GM12878 (cell line): ENCODE data around the gene SELENOO. TPM values are rescaled to one million over a fixed set of nuclear protein-coding genes. Genes with fewer than 3 reads are reported as not detected.
A peak's percentile ranks its signal among the peaks of the same experiment; 100 is the strongest.

Experiments used
- ATAC-seq: fragments of 200-7000 bp; cut with Tn5 transposase; 3 replicates; pipeline ENCODE4 v1.9.1; 2020; ENCODE audit warnings: mild to moderate bottlenecking, moderate library complexity
- BruUV-seq: library from RNA; stranded (reverse); fragments of 400-500 nt; replicated peaks from 2 replicates; lab custom pipeline; 2021; lab: Mats Ljungman, UMichigan
- CTCF ChIA-PET: fragments of 300-600 bp; sonication (Branson Sonifier 250); formaldehyde crosslinking; extraction: SDS; loops from one replicate; lab custom pipeline; 2021; ENCODE audit warnings: inconsistent platforms; lab: Yijun Ruan, JAX
- POLR2A ChIA-PET: fragments of 350-600 bp; formaldehyde crosslinking; extraction: SDS; loops from one replicate; lab custom pipeline; 2021; ENCODE audit warnings: inconsistent platforms; lab: Charles Lee
- RAD21 ChIA-PET: fragments of 300-600 bp; sonication (Branson Sonifier 250); formaldehyde crosslinking; loops from one replicate; lab custom pipeline; 2023; ENCODE audit warnings: antibody characterized with exemption; ENCODE audit not compliant: unreplicated experiment; lab: Charles Lee
- SMC1A ChIA-PET: fragments of 300-600 bp; sonication (Branson Sonifier 250); formaldehyde crosslinking; loops from one replicate; lab custom pipeline; 2023; ENCODE audit not compliant: unreplicated experiment, uncharacterized antibody; lab: Charles Lee
- DNase-seq: peaks from one replicate; pipeline ENCODE4 v3.0.0-alpha.2; 2011; ENCODE audit warnings: low read depth, low spot score
- FAIRE-seq: peaks from 3 replicates; lab custom pipeline; 2011; peaks lifted over from hg19 to GRCh38; lab: Jason Lieb, UNC
- H2AFZ ChIP-seq: 2 replicates; pipeline ENCODE4 v1.6.0; 2011; ENCODE audit warnings: low read depth, low read length, control low read depth; ENCODE audit not compliant: control insufficient read depth
- H3K27ac ChIP-seq: 2 replicates; pipeline ENCODE4 v1.5.1; 2011; ENCODE audit warnings: control low read depth; ENCODE audit not compliant: control insufficient read depth, insufficient read depth
- H3K27me3 ChIP-seq, 2 experiments: replicated peaks in 1 of 2; 2 replicates each; pipeline versions ENCODE4 v1.6.0 to v1.6.1; 2011; ENCODE audit warnings: low read length in 1 of 2; ENCODE audit not compliant: control insufficient read depth in 2 of 2, insufficient read depth in 2 of 2
- H3K36me3 ChIP-seq, 2 experiments: 2 replicates each; pipeline ENCODE4 v1.5.1; 2011; ENCODE audit warnings: low read length in 1 of 2; ENCODE audit not compliant: control insufficient read depth in 2 of 2, insufficient read depth in 2 of 2
- H3K4me1 ChIP-seq: 2 replicates; pipeline ENCODE4 v1.6.1; 2011; ENCODE audit warnings: mild to moderate bottlenecking, low read length, moderate library complexity, mixed read lengths; ENCODE audit not compliant: control insufficient read depth, insufficient read depth
- H3K4me2 ChIP-seq: 2 replicates; pipeline ENCODE4 v1.6.0; 2011; ENCODE audit warnings: control low read depth; ENCODE audit not compliant: control insufficient read depth, insufficient read depth
- H3K4me3 ChIP-seq: fragments of 200-600 bp; sonication (generic); 2 replicates; pipeline ENCODE4 v1.5.1; 2016
- H3K79me2 ChIP-seq: 2 replicates; pipeline ENCODE4 v1.6.0; 2011; ENCODE audit warnings: low read length; ENCODE audit not compliant: control insufficient read depth, insufficient read depth
- H3K9ac ChIP-seq: 2 replicates; pipeline ENCODE4 v1.8.0; 2011; ENCODE audit warnings: low read length, control low read depth, mixed read lengths; ENCODE audit not compliant: control insufficient read depth, insufficient read depth
- H3K9me3 ChIP-seq: replicated peaks from 3 replicates; pipeline ENCODE4 v1.5.1; 2011; ENCODE audit warnings: mild to moderate bottlenecking, low read length; ENCODE audit not compliant: control insufficient read depth, insufficient read depth
- H4K20me1 ChIP-seq: 2 replicates; pipeline ENCODE4 v1.6.0; 2011; ENCODE audit not compliant: control insufficient read depth, insufficient read depth
- BACH1 ChIP-seq: fragments of 450-650 bp; IDR thresholded peaks from 2 replicates; pipeline ENCODE4 v1.6.1; 2017; ENCODE audit warnings: mild to moderate bottlenecking, borderline replicate concordance
- CREM ChIP-seq: IDR thresholded peaks from 2 replicates; pipeline ENCODE4 v1.6.1; 2014; ENCODE audit warnings: antibody characterized with exemption, low read depth
- EGR1 ChIP-seq, 2 experiments: IDR thresholded peaks; 1 replicate in 1 of 2; 2 replicates in 1 of 2; pipeline ENCODE4 v1.6.1; 2011 to 2012; ENCODE audit warnings: low read depth in 2 of 2, low read length in 2 of 2, borderline replicate concordance in 1 of 2, mild to moderate bottlenecking in 1 of 2, moderate library complexity in 1 of 2
- GATAD2B ChIP-seq: fragments of 450-650 bp; conservative IDR thresholded peaks from 2 replicates; pipeline ENCODE4 v1.6.1; 2017; ENCODE audit warnings: low read depth, mild to moderate bottlenecking, moderate library complexity
- HCFC1 ChIP-seq: fragments of 150-350 bp; IDR thresholded peaks from 2 replicates; pipeline ENCODE4 v1.6.1; 2014; ENCODE audit warnings: low read length
- HDAC2 ChIP-seq: fragments of 200-600 bp; sonication (generic); IDR thresholded peaks from 2 replicates; pipeline ENCODE4 v1.6.1; 2017
- NBN ChIP-seq: fragments of 450-650 bp; IDR thresholded peaks from 2 replicates; pipeline ENCODE4 v1.6.1; 2016
- NR2F1 ChIP-seq: fragments of 450-650 bp; conservative IDR thresholded peaks from 2 replicates; pipeline ENCODE4 v1.6.1; 2017; ENCODE audit warnings: mild to moderate bottlenecking
- RCOR1 ChIP-seq: conservative IDR thresholded peaks from 2 replicates; pipeline ENCODE4 v1.6.1; 2012; ENCODE audit warnings: low read depth, low read length, improper control_type of control experiment
- SIX5 ChIP-seq: IDR thresholded peaks from 2 replicates; pipeline ENCODE4 v1.6.1; 2011; ENCODE audit warnings: mild to moderate bottlenecking, low read depth, low read length, moderate library complexity; ENCODE audit not compliant: severe bottlenecking
- SREBF1 ChIP-seq: IDR thresholded peaks from 2 replicates; pipeline ENCODE4 v1.6.1; 2012; ENCODE audit warnings: mild to moderate bottlenecking, low read length
- YY1 ChIP-seq: IDR thresholded peaks from 2 replicates; pipeline ENCODE4 v1.6.1; 2011; ENCODE audit warnings: low read depth, mild to moderate bottlenecking, low read length
- ZBED1 ChIP-seq: IDR thresholded peaks from 2 replicates; pipeline ENCODE4 v1.6.1; 2016; ENCODE audit warnings: borderline replicate concordance
- ZZZ3 ChIP-seq: IDR thresholded peaks from 2 replicates; pipeline ENCODE4 v1.6.1; 2011; ENCODE audit warnings: low read depth; ENCODE audit not compliant: control insufficient read depth, insufficient read length
- WGBS: methylation state at CpG from one replicate; pipeline ENCODE4 v1.1.6; 2016; ENCODE audit warnings: low lambda C conversion rate; ENCODE audit not compliant: insufficient replicate concordance, insufficient coverage; ENCODE audit errors: missing lambda C conversion rate; 5-methylcytosine and 5-hydroxymethylcytosine counted together
- in situ Hi-C: fragments of 300-500 bp; cut with MboI; formaldehyde crosslinking; loops from 9 replicates; pipeline ENCODE4 v1.14.3; 2018; ENCODE audit warnings: mixed read lengths
- intact Hi-C: fragments of 100-400 bp; cut with micrococcal nuclease; formaldehyde crosslinking; loops from one replicate; pipeline ENCODE4 v1.14.2; 2022; ENCODE audit not compliant: unreplicated experiment
- polyA plus RNA-seq, 11 experiments: library from polyadenylated mRNA; depleted of rRNA in 4 of 11; unstranded in 6 of 11; stranded (reverse) in 5 of 11; fragments of >200 nt; fragmentation: Nextera tagmentation in 4 of 11; fragmentation: Illumina TruSeq in 1 of 11; extraction: Ambion mirVana in 4 of 11; extraction: Trizol in 1 of 11; gene quantifications; 1 replicate in 1 of 11; 2 replicates in 10 of 11; pipeline versions ENCODE4 v1.2.1 to v1.2.3, GENCODE V29; 2011 to 2016; ENCODE audit warnings: inconsistent platforms in 2 of 11, missing spikeins in 2 of 11, low read depth in 1 of 11
- total RNA-seq, 4 experiments: library from RNA; depleted of rRNA in 3 of 4; stranded (reverse); fragments of >200 nt in 3 of 4; fragmentation: Illumina TruSeq in 1 of 4; extraction: Trizol in 1 of 4; gene quantifications; 2 replicates each; pipeline versions ENCODE4 v1.2.1 to v1.2.3, GENCODE V29; 2013 to 2021
- TF ChIP-seq, protein P1 (sequence below): fragments of 450-650 bp; conservative IDR thresholded peaks from 2 replicates; pipeline ENCODE4 v1.6.1; 2017; ENCODE audit warnings: mild to moderate bottlenecking, moderate library complexity

The SELENOO gene
- total and polyA plus RNA-seq, 10 of the 15 experiments (the other 5 are each of a cell fraction or from before 2014, with no cell fraction given) = 0.42 to 23.3 (median 3.3) TPM

DNA sequence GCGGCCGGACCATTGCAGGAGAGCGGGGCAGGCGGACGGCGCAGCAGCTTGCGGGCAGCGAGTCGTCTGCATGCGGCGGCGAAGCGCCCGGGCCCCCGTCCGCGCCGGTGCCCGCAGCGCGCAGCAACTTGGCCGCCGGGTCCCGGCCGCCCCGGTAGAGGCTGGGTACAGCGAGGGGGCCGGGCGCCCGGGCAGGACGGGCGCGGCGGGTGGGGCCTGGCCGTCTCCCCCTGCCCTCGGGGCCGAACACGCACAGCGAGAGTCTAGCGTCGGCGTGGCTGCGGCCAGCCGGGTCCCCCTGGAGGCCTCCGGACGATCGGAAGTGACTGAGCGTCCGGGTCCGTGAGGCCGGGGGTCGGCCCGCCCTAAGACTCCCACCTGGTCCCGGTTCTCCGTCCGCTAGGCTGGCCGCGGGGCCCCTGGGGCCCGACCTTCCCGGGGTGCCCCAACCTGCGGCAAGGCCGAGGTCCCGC, 15.9 kb upstream of the SELENOO start:
- RAD21 ChIA-PET = no interaction called here
- ATAC-seq (peak; percentile 11), DNase-seq (no peak), FAIRE-seq (no peak)
- Histone ChIP-seq H2AFZ (peak overlapping the region; percentile 91), H3K36me3 (peaks cover 0 to 2% of the 10 kb centered on the region in 2 experiments; a peak in 2 of 4 replicates), H3K4me3 (peak overlapping the region; percentile 84), H3K79me2 (peaks cover 39% of the 10 kb centered on the region), H3K9ac (peak overlapping the region; percentile 89), H4K20me1 (no peaks in the 10 kb centered on the region), H3K27ac (peak overlapping the region; percentile 69), H3K4me1 (peaks cover 32% of the 10 kb centered on the region), H3K4me2 (peak overlapping the region; percentile 100), H3K9me3 (no peaks in the 10 kb centered on the region), H3K27me3 (no peaks in the 10 kb centered on the region)
- SMC1A ChIA-PET = no interaction called here
- in situ Hi-C loops = no loop called here
- TF ChIP-seq BACH1 = 0 out of 2 replicates have a peak, but pooled peaks have one; percentile 37
- no peak for TF ChIP-seq HDAC2
- TF ChIP-seq GATAD2B = peak; percentile 73; the same call in 1 of the 2 replicates
- TF ChIP-seq NR2F1 = 0 out of 2 replicates have a peak, but pooled peaks have one; percentile 17
- POLR2A ChIA-PET = no interaction called here
- BruUV-seq = no TSS peak
- WGBS = 12% methylated on average over 28 of the region's 63 CpGs
- intact Hi-C loops = loop anchor here (5.0 kb wide), 1 partner anchor 223 kb away; the partner anchor contains the start of gene PIM3
- CTCF ChIA-PET = interaction anchor here (0.7 kb wide), 1 partner anchor 57 kb away, joined by 3 read pairs; no protein-coding TSS in a partner anchor

DNA sequence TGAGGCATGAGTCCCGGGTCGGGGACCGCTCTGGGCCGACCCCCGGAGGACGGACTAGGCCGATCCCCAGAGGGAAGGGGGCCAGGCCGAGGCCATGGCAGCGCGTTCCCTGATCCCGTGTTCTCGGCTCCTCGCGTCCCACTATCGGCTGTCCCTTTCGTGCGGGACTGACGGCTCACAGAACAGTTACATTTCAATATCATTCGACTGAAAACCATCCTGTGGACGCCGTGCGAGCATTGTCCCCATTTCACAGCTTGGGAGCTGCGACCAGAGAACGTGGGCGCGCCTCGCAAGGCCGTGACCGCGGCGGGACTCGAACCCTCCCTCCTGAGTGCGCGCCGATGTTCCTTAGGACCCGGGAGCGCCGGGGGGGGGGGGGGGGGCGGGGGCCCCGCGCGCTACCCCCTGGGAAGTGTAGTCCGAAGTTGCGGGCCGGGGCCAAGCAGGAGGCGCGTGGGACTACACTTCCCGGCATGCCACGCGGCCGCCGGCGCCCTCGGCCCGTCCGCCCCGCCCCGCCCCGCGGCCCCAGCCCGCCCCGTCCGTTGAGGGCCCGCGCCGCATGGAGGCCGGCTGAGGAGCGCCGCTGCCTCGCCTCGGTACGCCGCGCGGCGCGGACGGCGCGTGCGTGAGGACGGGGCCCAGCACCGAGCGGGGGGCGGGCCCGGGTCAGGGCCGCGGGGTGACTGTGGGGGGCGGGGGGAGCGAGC, 15.3 kb upstream of the SELENOO start, which contains the start of gene TRABD:
TRABD (plus strand) TSS at position 539 of the 713 bp plus-strand sequence. CDS start 7,148 bp downstream, outside the sequence.
- Histone ChIP-seq H3K79me2 (peaks cover 42% of the 10 kb centered on the region), H3K36me3 (peaks cover 0 to 2% of the 10 kb centered on the region in 2 experiments; a peak in 2 of 4 replicates), H3K9me3 (no peaks in the 10 kb centered on the region), H3K4me2 (peak within 1 kb of the TSS; percentile 100), H2AFZ (peak within 1 kb of the TSS; percentile 91), H3K27me3 (no peaks in the 10 kb centered on the region), H3K27ac (peak within 1 kb of the TSS; percentile 89), H3K4me1 (peaks cover 35% of the 10 kb centered on the region), H3K9ac (peak within 1 kb of the TSS; percentile 97), H3K4me3 (peak within 1 kb of the TSS; percentile 84), H4K20me1 (no peaks in the 10 kb centered on the region)
- ChIA-PET SMC1A (no interaction called here), RAD21 (no interaction called here), CTCF (interaction anchor here (0.7 kb wide), 1 partner anchor 57 kb away, joined by 3 read pairs; no protein-coding TSS in a partner anchor), POLR2A (no interaction called here)
- intact Hi-C loops (loop anchor here (5.0 kb wide), 1 partner anchor 223 kb away; the partner anchor contains the start of gene PIM3), in situ Hi-C loops (no loop called here)
- ATAC-seq (peak; percentile 63), DNase-seq (no peak), FAIRE-seq (peak; percentile 72)
- 2% methylated on average over 54 of the region's 90 CpGs for WGBS
- BruUV-seq = no TSS peak
- TF ChIP-seq ZZZ3 (no peak), NBN (peak; percentile 58; the same call in 1 of the 2 replicates), RCOR1 (no peak), SREBF1 (peak; percentile 39; the same call in 1 of the 2 replicates), YY1 (peak; percentile 57; the same call in 1 of the 2 replicates), SIX5 (peak; percentile 74), EGR1 (IDR thresholded peaks at IDR 0.05; ENCODE audit: borderline replicate concordance in 1 of 2, low read depth in 2 of 2, low read length in 2 of 2) (peak in 1 of 2 experiments; percentile 62; a peak in 2 of 3 replicates), ZBED1 (no peak), CREM (0 out of 2 replicates have a peak, but pooled peaks have one; percentile 37), HCFC1 (peak; percentile 85)
- TF ChIP-seq, protein P1, sequence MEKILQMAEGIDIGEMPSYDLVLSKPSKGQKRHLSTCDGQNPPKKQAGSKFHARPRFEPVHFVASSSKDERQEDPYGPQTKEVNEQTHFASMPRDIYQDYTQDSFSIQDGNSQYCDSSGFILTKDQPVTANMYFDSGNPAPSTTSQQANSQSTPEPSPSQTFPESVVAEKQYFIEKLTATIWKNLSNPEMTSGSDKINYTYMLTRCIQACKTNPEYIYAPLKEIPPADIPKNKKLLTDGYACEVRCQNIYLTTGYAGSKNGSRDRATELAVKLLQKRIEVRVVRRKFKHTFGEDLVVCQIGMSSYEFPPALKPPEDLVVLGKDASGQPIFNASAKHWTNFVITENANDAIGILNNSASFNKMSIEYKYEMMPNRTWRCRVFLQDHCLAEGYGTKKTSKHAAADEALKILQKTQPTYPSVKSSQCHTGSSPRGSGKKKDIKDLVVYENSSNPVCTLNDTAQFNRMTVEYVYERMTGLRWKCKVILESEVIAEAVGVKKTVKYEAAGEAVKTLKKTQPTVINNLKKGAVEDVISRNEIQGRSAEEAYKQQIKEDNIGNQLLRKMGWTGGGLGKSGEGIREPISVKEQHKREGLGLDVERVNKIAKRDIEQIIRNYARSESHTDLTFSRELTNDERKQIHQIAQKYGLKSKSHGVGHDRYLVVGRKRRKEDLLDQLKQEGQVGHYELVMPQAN = 0 out of 2 replicates have a peak, but pooled peaks have one; percentile 38
